ENCODE data around the gene ARHGAP31.
A peak's percentile ranks its signal among the peaks of the same experiment; 100 is the strongest.
"Not testable (repeated sequence)": the region's sequence is repeated elsewhere in the genome, so short reads cannot be mapped to it uniquely, and the experiment has no call there.

The ARHGAP31 gene

GRCh38 chr3:119319311-119319710 lies 25.1 kb downstream of the ARHGAP31 start:
- DNase-seq: no peak

- not testable (repeated sequence) for DNase-seq
Measured at GRCh38 chr3:119320785-119321184, 26.6 kb downstream of the ARHGAP31 start.

GRCh38 chr3:119322021-119322834 lies 28.0 kb downstream of the ARHGAP31 start:
- DNase-seq: peak; percentile 52

GRCh38 chr3:119322835-119323722 lies 28.9 kb downstream of the ARHGAP31 start:
- peak; percentile 95 for DNase-seq

GRCh38 chr3:119323723-119324085 lies 29.5 kb downstream of the ARHGAP31 start:
- DNase-seq: no peak

- no peak for DNase-seq
Measured at GRCh38 chr3:119324899-119325298, 30.7 kb downstream of the ARHGAP31 start.

- no peak for DNase-seq
Measured at GRCh38 chr3:119326976-119327375, 32.8 kb downstream of the ARHGAP31 start.

GRCh38 chr3:119329551-119329950 lies 35.4 kb downstream of the ARHGAP31 start:
- no peak for DNase-seq

- no peak for DNase-seq
Measured at GRCh38 chr3:119330181-119330580, 36.0 kb downstream of the ARHGAP31 start.

GRCh38 chr3:119330858-119331257 lies 36.7 kb downstream of the ARHGAP31 start:
- no peak for DNase-seq

GRCh38 chr3:119331661-119332060 lies 37.5 kb downstream of the ARHGAP31 start:
- peak; percentile 59 for DNase-seq

- DNase-seq: no peak
Measured at GRCh38 chr3:119333773-119334509, 39.8 kb downstream of the ARHGAP31 start.

GRCh38 chr3:119336823-119337222 lies 42.6 kb downstream of the ARHGAP31 start:
- no peak for DNase-seq

- not testable (repeated sequence) for DNase-seq
Measured at GRCh38 chr3:119337407-119337806, 43.2 kb downstream of the ARHGAP31 start.

- no peak for DNase-seq
Measured at GRCh38 chr3:119338754-119339153, 44.6 kb downstream of the ARHGAP31 start.

GRCh38 chr3:119340014-119340413 lies 45.8 kb downstream of the ARHGAP31 start:
- DNase-seq: no peak

GRCh38 chr3:119340446-119340845 lies 46.3 kb downstream of the ARHGAP31 start:
- no peak for DNase-seq

GRCh38 chr3:119342176-119342575 lies 48.0 kb downstream of the ARHGAP31 start:
- no peak for DNase-seq

- no peak for DNase-seq
Measured at GRCh38 chr3:119343719-119344118, 49.5 kb downstream of the ARHGAP31 start.

GRCh38 chr3:119346076-119346496 lies 51.9 kb downstream of the ARHGAP31 start:
- no peak for DNase-seq

- no peak for DNase-seq
Measured at GRCh38 chr3:119347036-119347435, 52.9 kb downstream of the ARHGAP31 start.

- no peak for DNase-seq
Measured at GRCh38 chr3:119349354-119350041, 55.3 kb downstream of the ARHGAP31 start.

Measured in fibroblast of skin of back (primary cell).